Endothelial cell of umbilical vein (primary cell): ENCODE measurements around the gene PROX1. TPM values are rescaled to one million over a fixed set of nuclear protein-coding genes. Genes with fewer than 3 reads are reported as not detected.

Source experiments
- BruUV-seq: library from RNA; stranded (reverse); fragments of 400-500 nt; replicated peaks from 2 replicates; lab custom pipeline; 2021; lab: Mats Ljungman, UMichigan
- CTCF ChIA-PET: fragments of 300-600, 350-600 bp; sonication (Branson Sonifier 250); formaldehyde crosslinking; loops from one replicate; lab custom pipeline; 2021; ENCODE audit warnings: antibody characterized with exemption, inconsistent platforms; lab: Charles Lee
- POLR2A ChIA-PET: fragments of 300-600, 350-600 bp; sonication (Branson Sonifier 250); formaldehyde crosslinking; loops from one replicate; lab custom pipeline; 2021; ENCODE audit warnings: antibody characterized with exemption, inconsistent platforms; lab: Charles Lee
- DNase-seq: peaks from one replicate; pipeline ENCODE4 v3.0.0-alpha.2; 2011; ENCODE audit warnings: low read depth, low spot score
- FAIRE-seq: peaks from 2 replicates; lab custom pipeline; 2011; peaks lifted over from hg19 to GRCh38; lab: Jason Lieb, UNC
- H2AFZ ChIP-seq: 2 replicates; pipeline ENCODE4 v1.6.0; 2012; ENCODE audit warnings: low read depth, low read length, control low read depth, inconsistent platforms
- H3K27ac ChIP-seq: 2 replicates; pipeline ENCODE4 v1.5.1; 2011; ENCODE audit warnings: low read depth, mild to moderate bottlenecking, control low read depth, low read length, moderate library complexity; ENCODE audit not compliant: insufficient read depth
- H3K27me3 ChIP-seq, 2 experiments: 2 replicates each; pipeline versions ENCODE4 v1.6.0 to v1.6.1; 2011; ENCODE audit warnings: low read length in 2 of 2, mixed read lengths in 1 of 2; ENCODE audit not compliant: control insufficient read depth in 2 of 2, insufficient read depth in 2 of 2
- H3K36me3 ChIP-seq, 2 experiments: 2 replicates in 1 of 2; 3 replicates in 1 of 2; pipeline ENCODE4 v1.5.1; 2011; ENCODE audit warnings: low read length in 2 of 2, mild to moderate bottlenecking in 1 of 2, moderate library complexity in 1 of 2; ENCODE audit not compliant: control insufficient read depth in 2 of 2, insufficient read depth in 2 of 2; ENCODE audit errors: extremely low read depth in 1 of 2
- H3K4me1 ChIP-seq: 3 replicates; pipeline ENCODE4 v1.5.1; 2011; ENCODE audit warnings: mild to moderate bottlenecking, low read length; ENCODE audit not compliant: control insufficient read depth, insufficient read depth; ENCODE audit errors: extremely low read depth
- H3K4me2 ChIP-seq: 2 replicates; pipeline ENCODE4 v1.6.1; 2011; ENCODE audit warnings: low read length, control low read depth, mixed read lengths; ENCODE audit not compliant: insufficient read depth
- H3K4me3 ChIP-seq, 3 experiments: fragments of 200-600 bp in 1 of 3; sonication (generic), shearing (Covaris generic) in 1 of 3; replicated peaks in 1 of 3; 2 replicates each; pipeline ENCODE4 v1.5.1; 2011 to 2016; ENCODE audit warnings: control low read depth in 3 of 3, low read length in 3 of 3, mild to moderate bottlenecking in 2 of 3, inconsistent platforms in 1 of 3, low read depth in 1 of 3, moderate library complexity in 1 of 3; ENCODE audit not compliant: insufficient read depth in 1 of 3
- H3K79me2 ChIP-seq: 2 replicates; pipeline ENCODE4 v1.6.0; 2012; ENCODE audit warnings: low read length, inconsistent platforms; ENCODE audit not compliant: control insufficient read depth, insufficient read depth
- H3K9ac ChIP-seq: replicated peaks from 2 replicates; pipeline ENCODE3; 2011; ENCODE audit warnings: low read length, control low read depth; ENCODE audit not compliant: insufficient read depth; ENCODE audit errors: extremely low read depth
- H3K9me1 ChIP-seq: replicated peaks from 3 replicates; pipeline ENCODE4 v1.6.0; 2011; ENCODE audit warnings: mild to moderate bottlenecking, low read length; ENCODE audit not compliant: control insufficient read depth, insufficient read depth; ENCODE audit errors: extremely low read depth
- H3K9me3 ChIP-seq: replicated peaks from 2 replicates; pipeline ENCODE4 v1.5.1; 2012; ENCODE audit warnings: low read length, inconsistent platforms; ENCODE audit not compliant: control insufficient read depth, insufficient read depth
- H4K20me1 ChIP-seq: replicated peaks from 2 replicates; pipeline ENCODE3; 2011; ENCODE audit warnings: mild to moderate bottlenecking, low read length; ENCODE audit not compliant: control insufficient read depth, insufficient read depth; ENCODE audit errors: extremely low read depth
- EZH2 ChIP-seq: IDR thresholded peaks from 2 replicates; pipeline ENCODE4 v1.6.1; 2012; ENCODE audit warnings: borderline replicate concordance, low read depth, mild to moderate bottlenecking, moderate library complexity, low read length, inconsistent platforms; ENCODE audit not compliant: severe bottlenecking
- FOS ChIP-seq: IDR thresholded peaks from 2 replicates; pipeline ENCODE4 v1.6.1; 2011; ENCODE audit warnings: mild to moderate bottlenecking, low read length, moderate library complexity, borderline replicate concordance; ENCODE audit not compliant: insufficient read depth
- JUN ChIP-seq: IDR thresholded peaks from 2 replicates; pipeline ENCODE4 v1.6.1; 2011; ENCODE audit warnings: borderline replicate concordance, low read depth; ENCODE audit not compliant: insufficient read length, insufficient read depth
- MYC ChIP-seq: IDR thresholded peaks from one replicate; pipeline ENCODE4 v1.6.1; 2011; ENCODE audit warnings: mild to moderate bottlenecking, low read depth, low read length
- POLR2A ChIP-seq: IDR thresholded peaks from 2 replicates; pipeline ENCODE4 v1.6.1; 2012; ENCODE audit warnings: low read depth, mild to moderate bottlenecking, control low read depth, low read length
- POLR2AphosphoS5 ChIP-seq: IDR thresholded peaks from 2 replicates; pipeline ENCODE4 v1.6.1; 2012; ENCODE audit warnings: low read depth, mild to moderate bottlenecking, control low read depth, low read length, moderate library complexity; ENCODE audit not compliant: insufficient read depth
- dilution Hi-C: fragments of 300-500 bp; cut with MboI; formaldehyde crosslinking; loops from one replicate; pipeline ENCODE4 v1.15.0; 2019; ENCODE audit warnings: low sequenced_read_pairs; ENCODE audit not compliant: extremely low pct_ligation_motif_present
- intact Hi-C: fragments of 100-400 bp; cut with micrococcal nuclease; formaldehyde crosslinking; loops from one replicate; pipeline ENCODE4 v1.10.0; 2022
- polyA plus RNA-seq, 4 experiments: library from polyadenylated mRNA; depleted of rRNA in 3 of 4; stranded (reverse) in 3 of 4; unstranded in 1 of 4; fragments of >200 nt; gene quantifications; 2 replicates each; pipeline versions ENCODE4 v1.2.1 to v1.2.3, GENCODE V29; 2011 to 2012; ENCODE audit warnings: missing spikeins in 1 of 4
- total RNA-seq: library from RNA; stranded (reverse); gene quantifications from 2 replicates; pipeline ENCODE4 v1.2.3, GENCODE V29; 2021
- TF ChIP-seq, protein P1 (sequence below): IDR thresholded peaks from 2 replicates; pipeline ENCODE4 v1.6.1; 2011; ENCODE audit not compliant: insufficient read depth, insufficient read length
- TF ChIP-seq, protein P2 (sequence below), 2 donors: IDR thresholded peaks; 1 replicate in 1 of 2; 2 replicates in 1 of 2; pipeline ENCODE4 v1.5.1; 2011; ENCODE audit warnings: low read length in 2 of 2, mild to moderate bottlenecking in 2 of 2, moderate library complexity in 2 of 2, control low read depth in 1 of 2, inconsistent platforms in 1 of 2, low read depth in 1 of 2; ENCODE audit not compliant: insufficient read depth in 1 of 2; ENCODE audit errors: extremely low read depth in 1 of 2

The PROX1 gene
- total and polyA plus RNA-seq, 2 donors (not counting 3 experiments of a cell fraction or from before 2014, with no cell fraction given), result 2.2 to 4.0 TPM

DNA sequence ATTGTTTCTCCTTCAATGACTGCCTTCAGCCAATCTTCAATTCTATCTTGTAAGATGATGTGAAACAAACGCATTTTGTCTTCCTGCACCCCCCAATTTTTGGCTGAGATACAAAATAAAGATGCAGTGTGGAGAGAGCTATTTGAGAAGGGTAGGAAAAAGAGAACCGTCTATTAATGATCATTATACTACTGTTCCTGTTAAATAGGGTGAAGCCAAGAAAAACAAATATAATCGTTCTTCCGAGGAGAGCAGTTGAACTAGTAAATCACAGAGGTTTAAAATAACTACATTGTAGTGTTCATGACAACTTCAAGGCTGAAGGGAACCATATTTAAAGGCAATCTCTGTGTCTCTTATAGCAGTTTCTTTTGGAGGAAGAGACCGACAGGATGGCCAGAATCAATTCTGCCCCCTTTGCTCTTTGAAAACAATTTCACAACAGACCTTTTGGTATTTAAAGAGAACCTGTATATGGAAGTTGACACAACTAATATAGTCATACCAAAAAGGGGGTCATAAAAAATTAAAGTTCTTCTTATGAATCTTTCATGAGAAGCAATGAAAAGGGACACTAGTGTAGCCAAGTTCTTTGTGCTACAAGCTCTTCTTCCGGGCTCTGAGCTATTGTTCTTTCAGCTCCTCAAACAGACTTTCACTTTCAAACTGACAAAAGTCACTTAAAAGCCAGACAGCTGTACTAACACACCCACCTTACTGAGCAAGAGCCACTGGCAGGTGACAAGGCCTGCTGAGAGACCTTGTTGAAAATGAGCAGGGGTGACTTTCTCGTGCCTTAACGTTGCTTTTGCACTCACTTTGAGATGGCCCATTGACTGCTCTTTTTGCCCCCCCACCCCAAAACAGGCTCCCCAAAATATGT, 30.9 kb downstream of the PROX1 start:
- no peaks in the 10 kb centered on the region for H4K20me1 ChIP-seq
- H3K9ac ChIP-seq, result no peak overlapping the region
- no peaks in the 10 kb centered on the region for H3K79me2 ChIP-seq
- no peak overlapping the region for H3K27ac ChIP-seq
- dilution Hi-C loops (no loop called here), intact Hi-C loops (no loop called here)
- no peaks in the 10 kb centered on the region for H3K9me1 ChIP-seq
- FAIRE-seq (peak; percentile 37), DNase-seq (no peak)
- BruUV-seq, result no TSS peak
- H3K4me1 ChIP-seq, result no peaks in the 10 kb centered on the region
- no peak overlapping the region for H2AFZ ChIP-seq
- no peaks in the 10 kb centered on the region for H3K9me3 ChIP-seq
- no peaks in the 10 kb centered on the region for H3K27me3 ChIP-seq
- POLR2A ChIA-PET, result no interaction called here
- no peak overlapping the region for H3K4me3 ChIP-seq
- TF ChIP-seq POLR2AphosphoS5 (no peak), FOS (no peak), POLR2A (no peak), MYC (no peak), JUN (no peak), EZH2 (no peak)
- TF ChIP-seq, protein P1, sequence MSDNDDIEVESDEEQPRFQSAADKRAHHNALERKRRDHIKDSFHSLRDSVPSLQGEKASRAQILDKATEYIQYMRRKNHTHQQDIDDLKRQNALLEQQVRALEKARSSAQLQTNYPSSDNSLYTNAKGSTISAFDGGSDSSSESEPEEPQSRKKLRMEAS, result no peak
- TF ChIP-seq, protein P2, sequence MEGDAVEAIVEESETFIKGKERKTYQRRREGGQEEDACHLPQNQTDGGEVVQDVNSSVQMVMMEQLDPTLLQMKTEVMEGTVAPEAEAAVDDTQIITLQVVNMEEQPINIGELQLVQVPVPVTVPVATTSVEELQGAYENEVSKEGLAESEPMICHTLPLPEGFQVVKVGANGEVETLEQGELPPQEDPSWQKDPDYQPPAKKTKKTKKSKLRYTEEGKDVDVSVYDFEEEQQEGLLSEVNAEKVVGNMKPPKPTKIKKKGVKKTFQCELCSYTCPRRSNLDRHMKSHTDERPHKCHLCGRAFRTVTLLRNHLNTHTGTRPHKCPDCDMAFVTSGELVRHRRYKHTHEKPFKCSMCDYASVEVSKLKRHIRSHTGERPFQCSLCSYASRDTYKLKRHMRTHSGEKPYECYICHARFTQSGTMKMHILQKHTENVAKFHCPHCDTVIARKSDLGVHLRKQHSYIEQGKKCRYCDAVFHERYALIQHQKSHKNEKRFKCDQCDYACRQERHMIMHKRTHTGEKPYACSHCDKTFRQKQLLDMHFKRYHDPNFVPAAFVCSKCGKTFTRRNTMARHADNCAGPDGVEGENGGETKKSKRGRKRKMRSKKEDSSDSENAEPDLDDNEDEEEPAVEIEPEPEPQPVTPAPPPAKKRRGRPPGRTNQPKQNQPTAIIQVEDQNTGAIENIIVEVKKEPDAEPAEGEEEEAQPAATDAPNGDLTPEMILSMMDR (IDR thresholded peaks at IDR 0.05; ENCODE audit: extremely low read depth in 1 of 2, insufficient read depth in 1 of 2, low read depth in 1 of 2, low read length in 2 of 2), result no peak
- no peak overlapping the region for H3K4me2 ChIP-seq
- no peaks in the 10 kb centered on the region for H3K36me3 ChIP-seq
- CTCF ChIA-PET, result no interaction called here
